Activated CD8-positive, alpha-beta memory T cell treated with anti-CD3 and anti-CD28 coated beads for 36 hours (primary cell): ENCODE results near the gene CD300LG. TPM values are rescaled to one million over a fixed set of nuclear protein-coding genes. Genes with fewer than 3 reads are reported as not detected.

Experiments used
- CTCF ChIA-PET: fragments of 350-600 bp; sonication (Branson Sonifier 250); formaldehyde crosslinking; loops from one replicate; lab custom pipeline; 2021; ENCODE audit warnings: antibody characterized with exemption; lab: Charles Lee
- POLR2A ChIA-PET: fragments of 350-600 bp; sonication (Branson Sonifier 250); formaldehyde crosslinking; loops from one replicate; lab custom pipeline; 2021; ENCODE audit warnings: antibody characterized with exemption; lab: Charles Lee
- total RNA-seq, 2 experiments: library from RNA; stranded (reverse); gene quantifications; one replicate each; pipeline ENCODE4 v1.2.3, GENCODE V29; 2021

CD300LG gene
- total RNA-seq, 2 experiments from 2014 or later = not detected

DNA sequence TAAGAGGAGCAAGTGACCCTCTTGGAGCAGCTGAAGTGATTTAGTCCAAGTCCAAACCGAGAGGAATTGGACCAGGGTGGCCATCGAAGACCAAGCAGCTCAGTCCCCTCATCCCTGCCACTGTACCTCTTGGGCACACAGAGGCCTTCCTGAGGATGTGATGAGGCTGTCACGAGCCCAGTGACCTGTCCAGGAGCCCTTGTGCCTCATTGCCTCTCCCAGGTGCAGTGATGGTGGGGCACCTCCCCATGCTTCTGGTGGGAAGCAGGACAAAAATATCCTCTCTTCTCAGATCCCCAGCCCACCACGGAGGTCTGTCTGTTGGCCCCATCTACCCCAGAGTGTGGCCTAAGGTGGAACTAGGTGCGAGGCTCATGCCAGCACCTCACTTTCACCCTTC, 2.7 kb upstream of the CD300LG start:
- POLR2A ChIA-PET = no interaction called here
- CTCF ChIA-PET = no interaction called here

DNA sequence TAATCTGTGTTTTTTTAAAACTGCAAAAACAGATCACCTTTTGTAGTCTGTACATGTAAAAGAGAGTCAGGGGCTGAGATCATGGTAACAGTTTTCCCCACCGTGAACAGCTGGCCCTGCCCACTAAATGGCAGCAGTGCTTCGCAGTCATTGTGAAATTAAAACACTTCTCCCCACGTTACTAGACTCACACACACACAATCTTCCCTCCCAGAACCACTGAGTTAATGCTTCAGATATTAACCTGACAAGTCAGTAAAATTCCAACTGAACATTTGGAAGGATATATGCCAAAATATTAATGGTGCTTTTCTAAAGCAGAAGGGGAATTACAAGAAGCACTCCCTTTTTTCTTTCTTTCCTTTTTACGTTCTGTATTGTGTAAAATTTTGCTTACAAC, 1.2 kb upstream of the CD300LG start:
- ChIA-PET CTCF (interaction anchor here (0.6 to 2.5 kb wide), 12 partner anchors 8 to 152 kb away, joined by 3 to 10 read pairs (median 4); partner anchors contain the start of gene MPP3), POLR2A (no interaction called here)

DNA sequence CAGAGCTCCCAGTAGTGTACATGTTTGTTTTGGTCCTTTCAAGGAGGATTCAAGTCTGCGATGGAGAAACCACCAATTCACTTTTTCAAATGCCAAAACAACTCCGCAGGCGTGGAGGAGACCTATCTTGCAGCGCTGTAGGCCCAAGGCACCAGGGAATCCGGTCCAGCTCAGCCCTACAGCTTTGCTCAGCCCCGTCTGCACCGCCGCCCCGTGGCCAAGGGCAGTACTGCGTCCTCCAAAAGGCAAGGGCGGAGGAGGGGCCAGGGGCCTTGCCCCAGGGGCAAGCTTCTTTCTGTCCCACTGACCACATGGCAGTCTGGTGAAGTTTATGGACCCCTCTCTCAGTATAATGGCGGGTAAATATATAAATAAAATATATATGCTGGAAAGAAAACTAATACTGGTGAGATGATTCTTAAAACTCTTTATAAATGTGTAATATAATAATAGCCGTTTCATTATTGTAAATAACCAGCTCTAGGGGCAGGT, 709 bp upstream of the CD300LG start:
- POLR2A ChIA-PET = no interaction called here
- CTCF ChIA-PET = interaction anchor here (0.6 to 2.5 kb wide), 12 partner anchors 8 to 152 kb away, joined by 3 to 10 read pairs (median 4); partner anchors contain the start of gene MPP3

DNA sequence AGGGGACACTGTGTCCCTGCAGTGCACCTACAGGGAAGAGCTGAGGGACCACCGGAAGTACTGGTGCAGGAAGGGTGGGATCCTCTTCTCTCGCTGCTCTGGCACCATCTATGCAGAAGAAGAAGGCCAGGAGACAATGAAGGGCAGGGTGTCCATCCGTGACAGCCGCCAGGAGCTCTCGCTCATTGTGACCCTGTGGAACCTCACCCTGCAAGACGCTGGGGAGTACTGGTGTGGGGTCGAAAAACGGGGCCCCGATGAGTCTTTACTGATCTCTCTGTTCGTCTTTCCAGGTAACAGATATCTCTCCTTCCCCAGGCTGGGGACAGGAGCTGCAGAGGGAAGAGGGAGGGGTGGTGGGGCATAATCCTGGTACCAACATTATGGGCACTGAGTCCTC, 1.6 kb downstream of the CD300LG start:
- CTCF ChIA-PET = interaction anchor here (0.7 kb wide), 1 partner anchor 40 kb away, joined by 3 read pairs; no protein-coding TSS in a partner anchor
- POLR2A ChIA-PET = no interaction called here

DNA sequence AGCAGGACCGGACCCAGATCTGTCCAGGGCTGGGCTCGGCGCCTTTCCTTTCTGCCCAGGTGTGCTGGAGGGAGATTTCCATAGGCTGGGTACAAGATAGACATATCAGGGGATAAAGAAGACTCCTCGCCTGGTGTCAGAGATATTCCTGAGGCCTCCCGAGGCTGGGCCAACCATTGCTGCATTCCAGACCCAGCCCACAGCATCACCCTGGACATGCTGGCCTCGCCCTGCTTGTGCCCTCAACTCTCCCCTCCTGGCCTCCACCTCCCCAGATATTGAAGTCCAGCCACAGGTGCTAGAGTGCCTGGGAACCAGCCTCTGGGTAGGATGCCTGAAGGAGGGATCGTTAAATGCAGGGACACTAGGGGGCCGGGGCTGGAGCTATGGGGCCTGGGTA, 2.1 kb downstream of the CD300LG start:
- POLR2A ChIA-PET = no interaction called here
- CTCF ChIA-PET = no interaction called here

DNA sequence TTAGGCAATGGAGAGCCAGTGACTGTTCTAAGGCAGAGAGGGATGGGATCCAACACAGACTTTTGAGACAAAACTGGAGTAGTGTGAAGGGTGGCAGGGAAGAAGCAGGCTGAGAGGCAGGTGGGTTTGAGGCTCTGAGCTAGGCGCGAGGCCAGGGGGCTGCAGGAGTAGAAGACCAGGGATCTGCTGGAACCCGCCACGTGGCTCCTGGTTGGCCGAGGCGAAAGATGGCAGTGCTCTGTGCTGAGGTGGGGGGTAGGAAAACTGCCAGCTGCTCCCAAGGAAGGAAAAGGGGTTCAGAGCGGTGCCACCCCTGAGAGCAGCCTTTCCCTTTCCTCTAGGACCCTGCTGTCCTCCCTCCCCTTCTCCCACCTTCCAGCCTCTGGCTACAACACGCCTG, 5.6 kb downstream of the CD300LG start:
- POLR2A ChIA-PET = no interaction called here
- CTCF ChIA-PET = no interaction called here

DNA sequence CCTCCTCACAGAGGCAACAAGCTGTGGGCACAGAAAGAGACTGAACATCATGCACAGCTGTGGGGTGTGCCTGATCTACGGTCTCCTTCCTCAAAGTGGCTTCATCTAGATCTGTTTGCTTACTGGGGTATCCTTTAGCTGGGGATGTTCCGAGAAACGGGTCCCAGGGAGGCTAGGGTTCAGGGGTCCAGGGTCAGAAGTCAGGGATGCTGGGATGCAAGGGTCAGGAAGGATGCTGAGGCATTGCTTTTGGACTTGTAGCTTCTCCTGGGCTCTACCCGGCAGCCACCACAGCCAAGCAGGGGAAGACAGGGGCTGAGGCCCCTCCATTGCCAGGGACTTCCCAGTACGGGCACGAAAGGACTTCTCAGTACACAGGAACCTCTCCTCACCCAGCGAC, 6.6 kb downstream of the CD300LG start:
- ChIA-PET CTCF (interaction anchor here (0.8 kb wide), 1 partner anchor 19 kb away, joined by 3 read pairs; no protein-coding TSS in a partner anchor), POLR2A (no interaction called here)

DNA sequence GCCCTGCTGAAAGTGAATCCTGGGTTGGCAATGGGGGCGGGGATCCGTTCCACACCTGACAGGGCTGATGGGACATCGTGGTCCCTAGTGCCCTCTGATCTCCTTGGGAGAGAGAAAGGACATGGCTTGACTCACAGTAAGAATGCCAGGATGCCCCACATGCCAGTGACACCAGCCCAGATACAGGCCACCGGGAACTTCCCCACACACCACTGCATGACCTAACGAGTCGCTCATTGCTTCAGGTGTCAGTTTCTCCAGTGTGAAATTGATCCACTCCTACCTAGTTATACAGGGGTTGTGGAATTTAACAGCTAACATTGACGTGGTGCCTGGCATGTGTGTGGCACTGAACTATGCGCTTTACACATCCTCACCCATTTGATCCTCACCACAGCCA, 7.5 kb downstream of the CD300LG start:
- CTCF ChIA-PET = interaction anchor here (2.4 kb wide), 1 partner anchor 8 kb away, joined by 10 read pairs; the partner anchor contains the start of gene CD300LG
- POLR2A ChIA-PET = no interaction called here

DNA sequence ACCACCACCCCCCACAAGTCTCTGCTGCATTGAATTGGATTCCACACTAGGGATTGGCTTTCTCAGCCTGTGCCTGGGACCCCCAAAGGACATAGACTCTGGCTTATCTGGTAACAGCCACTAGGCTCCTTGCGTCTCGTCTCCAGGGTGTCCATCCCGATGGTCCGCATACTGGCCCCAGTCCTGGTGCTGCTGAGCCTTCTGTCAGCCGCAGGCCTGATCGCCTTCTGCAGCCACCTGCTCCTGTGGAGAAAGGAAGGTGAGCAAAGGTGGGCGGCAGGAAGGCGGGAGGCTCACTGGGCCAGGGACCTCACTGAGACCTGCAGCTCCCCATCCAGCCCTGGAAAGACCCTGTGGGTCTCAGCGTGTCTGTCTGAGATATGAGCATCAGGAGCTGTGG, 8.1 kb downstream of the CD300LG start:
- ChIA-PET POLR2A (no interaction called here), CTCF (interaction anchor here (2.4 kb wide), 1 partner anchor 9 kb away, joined by 10 read pairs; the partner anchor contains the start of gene CD300LG)

DNA sequence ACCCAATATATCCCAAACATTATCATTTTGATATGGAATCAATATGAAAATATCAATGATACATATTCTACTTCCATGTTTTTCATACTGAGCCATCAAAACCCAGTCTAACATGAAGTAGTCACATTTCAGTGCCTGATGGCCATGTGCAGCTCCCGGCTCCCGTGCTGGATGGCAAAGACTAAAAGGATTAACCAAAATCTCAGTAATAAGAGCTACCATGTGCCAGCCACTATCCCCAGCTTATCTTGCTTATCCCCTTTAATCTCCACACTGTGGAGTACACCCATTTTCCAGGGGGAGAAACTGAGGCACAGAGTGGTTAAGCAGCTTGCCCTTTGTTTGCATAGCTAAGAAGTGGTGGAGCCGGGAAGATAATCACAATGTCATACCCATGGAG, 9.2 kb downstream of the CD300LG start:
- CTCF ChIA-PET = interaction anchor here (2.4 kb wide), 1 partner anchor 10 kb away, joined by 10 read pairs; the partner anchor contains the start of gene CD300LG
- POLR2A ChIA-PET = no interaction called here

DNA sequence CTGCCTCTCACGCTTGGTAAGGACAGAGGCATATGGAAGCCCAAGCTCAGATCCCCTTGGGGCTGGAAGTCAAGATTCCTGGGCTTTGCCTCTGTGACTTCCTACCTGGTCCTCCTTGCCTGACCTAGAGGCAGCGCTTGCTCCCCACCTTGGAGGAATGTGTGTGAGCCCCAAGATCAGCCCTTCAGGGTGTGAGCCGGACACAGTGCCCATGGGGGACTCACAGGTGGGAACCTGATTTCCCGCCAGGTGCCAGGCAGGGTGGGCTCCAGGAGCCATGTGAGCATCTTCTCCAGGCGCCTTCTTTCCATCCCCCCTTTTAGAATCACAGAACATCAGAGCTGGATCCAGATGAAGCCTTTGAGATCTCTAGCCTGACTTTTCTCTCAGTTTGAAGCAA, 10.2 kb downstream of the CD300LG start:
- ChIA-PET POLR2A (no interaction called here), CTCF (interaction anchor here (0.9 to 1.0 kb wide), 3 partner anchors 20 to 97 kb away, joined by 3 to 4 read pairs (median 3); no protein-coding TSS in a partner anchor)

DNA sequence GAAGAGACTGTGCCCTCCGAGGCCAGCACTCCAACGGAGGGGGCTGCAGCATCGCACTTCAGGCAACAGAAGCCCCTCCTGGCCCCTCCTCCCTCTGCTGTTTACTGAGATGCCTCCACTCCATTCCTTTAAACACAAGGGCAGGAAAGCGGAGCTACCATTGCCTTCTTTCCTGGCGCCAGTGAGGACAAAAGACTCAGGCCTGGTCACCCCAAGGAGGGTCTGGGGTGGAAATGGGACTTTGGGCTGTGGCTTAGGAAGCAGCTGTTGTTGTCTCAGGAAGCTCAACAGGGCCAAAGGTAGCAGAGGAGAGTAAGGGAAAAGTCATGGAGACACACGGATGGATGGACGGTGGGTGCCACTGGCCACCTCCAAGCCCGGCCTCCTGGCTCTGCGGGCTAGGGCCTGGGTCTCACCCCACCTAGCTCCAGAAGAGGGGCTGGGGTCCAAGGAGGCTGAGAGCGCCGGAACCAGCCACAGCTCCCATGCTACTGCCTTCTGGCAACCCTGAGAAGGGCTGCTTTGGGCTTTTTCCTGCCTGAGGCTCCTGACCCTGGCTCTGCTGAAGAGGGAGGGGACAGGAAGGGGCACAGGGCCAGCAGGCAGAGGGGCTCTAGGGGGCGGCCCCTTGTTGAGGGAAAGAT, 11.1 kb downstream of the CD300LG start:
- CTCF ChIA-PET = no interaction called here
- POLR2A ChIA-PET = no interaction called here

DNA sequence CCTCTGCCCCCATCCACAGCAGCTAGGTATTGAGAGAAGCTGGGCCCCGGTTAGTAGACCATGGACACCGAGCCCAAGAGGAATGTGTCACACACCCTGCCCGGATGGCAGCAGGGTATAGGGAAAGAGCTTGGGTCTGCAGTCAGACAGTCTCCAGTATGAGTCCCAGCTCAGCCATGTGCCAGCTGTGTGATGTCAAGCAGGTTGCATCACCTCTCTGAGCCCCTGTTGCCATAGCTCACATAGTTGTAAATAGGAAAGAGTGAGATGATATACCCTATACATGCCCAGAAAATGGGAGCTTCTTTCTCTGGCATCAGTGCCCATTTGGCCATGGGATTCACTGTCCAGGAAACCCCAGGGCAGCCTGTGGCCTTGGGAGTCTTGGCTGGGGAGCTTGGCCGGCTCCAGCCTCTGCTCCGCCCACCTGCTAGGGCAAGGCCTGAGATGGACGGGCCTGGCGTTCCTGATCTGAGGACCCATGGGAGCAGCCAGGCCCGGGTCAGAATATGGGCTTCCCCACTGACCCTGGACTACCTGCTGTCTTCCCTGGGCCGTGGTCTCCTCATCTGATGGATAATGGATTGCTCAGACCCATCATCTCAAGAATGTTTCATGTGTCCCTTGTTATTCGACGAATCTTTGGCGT, 13.2 kb downstream of the CD300LG start:
- ChIA-PET POLR2A (no interaction called here), CTCF (interaction anchor here (1.0 kb wide), 1 partner anchor 17 kb away, joined by 3 read pairs; no protein-coding TSS in a partner anchor)

DNA sequence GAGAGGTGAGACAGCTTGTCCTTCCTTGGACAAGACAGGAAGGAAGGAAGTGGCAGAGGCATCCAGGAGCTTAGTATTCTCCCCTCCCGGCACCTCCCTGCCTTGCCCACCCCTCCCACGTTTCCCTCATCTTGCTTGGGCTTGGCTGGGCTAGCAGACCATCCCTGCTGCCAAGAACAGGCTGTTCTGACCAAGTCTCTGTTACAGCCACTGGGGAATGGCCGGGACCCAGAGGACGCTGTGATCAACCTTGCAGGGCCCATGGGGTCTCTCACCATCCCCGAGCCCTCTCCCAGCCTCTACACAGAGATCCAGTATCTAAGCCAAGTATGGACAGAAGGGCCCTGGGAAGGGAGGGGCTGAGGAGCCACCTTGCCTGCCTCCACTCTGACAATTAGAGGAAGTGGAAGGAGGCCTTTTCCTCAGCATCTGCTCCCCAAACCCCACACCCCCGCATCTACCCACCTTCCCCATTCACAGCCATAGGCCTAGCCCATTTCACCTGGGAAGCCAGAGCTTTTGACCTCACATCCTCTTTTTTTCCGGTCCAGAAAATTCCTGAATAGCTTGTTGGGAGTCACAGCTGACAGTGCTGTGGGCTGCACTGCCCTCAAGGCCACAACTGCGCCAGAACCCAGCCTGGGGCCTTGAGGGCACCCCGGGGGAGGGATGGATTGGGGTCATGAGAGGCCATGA, 14.1 kb downstream of the CD300LG start:
- ChIA-PET POLR2A (no interaction called here), CTCF (interaction anchor here (1.2 kb wide), 1 partner anchor 14 kb away, joined by 4 read pairs; no protein-coding TSS in a partner anchor)

DNA sequence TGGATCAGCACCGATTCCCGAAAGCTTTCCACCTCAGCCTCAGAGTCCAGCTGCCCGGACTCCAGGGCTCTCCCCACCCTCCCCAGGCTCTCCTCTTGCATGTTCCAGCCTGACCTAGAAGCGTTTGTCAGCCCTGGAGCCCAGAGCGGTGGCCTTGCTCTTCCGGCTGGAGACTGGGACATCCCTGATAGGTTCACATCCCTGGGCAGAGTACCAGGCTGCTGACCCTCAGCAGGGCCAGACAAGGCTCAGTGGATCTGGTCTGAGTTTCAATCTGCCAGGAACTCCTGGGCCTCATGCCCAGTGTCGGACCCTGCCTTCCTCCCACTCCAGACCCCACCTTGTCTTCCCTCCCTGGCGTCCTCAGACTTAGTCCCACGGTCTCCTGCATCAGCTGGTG, 15.0 kb downstream of the CD300LG start:
- ChIA-PET CTCF (interaction anchor here (1.2 to 1.3 kb wide), 2 partner anchors 13 to 17 kb away, joined by 3 to 4 read pairs; no protein-coding TSS in a partner anchor), POLR2A (no interaction called here)

DNA sequence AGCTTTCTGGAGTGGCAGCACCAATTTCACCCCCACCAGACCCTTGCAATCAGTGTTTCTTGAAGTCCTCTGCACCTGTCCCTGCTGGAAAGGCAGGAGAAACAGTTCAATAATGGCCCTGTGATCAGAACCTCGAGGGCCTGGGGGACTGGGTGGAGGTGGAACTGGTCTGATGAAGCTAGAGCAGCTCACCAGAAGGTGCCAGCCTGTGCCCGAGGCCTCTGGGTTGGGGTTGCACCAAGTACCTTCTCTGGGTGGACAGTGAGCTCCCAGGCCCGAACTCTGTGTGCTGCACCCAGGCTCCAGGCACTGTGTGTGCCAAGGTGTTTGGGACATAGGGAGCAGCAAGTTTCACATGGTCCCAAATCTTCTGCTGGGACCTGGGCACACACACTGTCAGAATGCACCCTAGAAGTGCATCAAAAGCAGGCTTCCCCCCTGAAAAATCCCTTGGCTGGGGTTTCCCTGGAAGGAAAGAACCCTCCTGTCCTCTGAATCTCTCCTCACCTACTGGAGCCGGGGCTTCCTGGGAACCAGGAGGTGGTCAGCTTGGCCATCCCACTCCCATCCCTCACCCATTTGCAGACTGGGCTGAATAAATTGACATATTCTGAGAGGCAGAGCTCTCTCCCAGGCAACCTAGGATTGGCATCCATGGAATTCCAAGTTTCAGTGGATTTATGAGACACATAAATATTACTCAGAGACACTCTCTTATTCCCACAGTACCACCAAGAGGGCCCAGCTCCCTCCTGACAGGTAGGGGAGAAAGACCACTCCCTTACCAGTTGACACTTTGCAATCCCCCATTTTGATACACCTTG, 17.4 kb downstream of the CD300LG start:
- CTCF ChIA-PET = interaction anchor here (0.7 kb wide), 1 partner anchor 15 kb away, joined by 4 read pairs; no protein-coding TSS in a partner anchor
- POLR2A ChIA-PET = interaction anchor here (0.5 to 0.6 kb wide), 2 partner anchors 182 to 311 kb away, joined by 3 read pairs; no protein-coding TSS in a partner anchor

DNA sequence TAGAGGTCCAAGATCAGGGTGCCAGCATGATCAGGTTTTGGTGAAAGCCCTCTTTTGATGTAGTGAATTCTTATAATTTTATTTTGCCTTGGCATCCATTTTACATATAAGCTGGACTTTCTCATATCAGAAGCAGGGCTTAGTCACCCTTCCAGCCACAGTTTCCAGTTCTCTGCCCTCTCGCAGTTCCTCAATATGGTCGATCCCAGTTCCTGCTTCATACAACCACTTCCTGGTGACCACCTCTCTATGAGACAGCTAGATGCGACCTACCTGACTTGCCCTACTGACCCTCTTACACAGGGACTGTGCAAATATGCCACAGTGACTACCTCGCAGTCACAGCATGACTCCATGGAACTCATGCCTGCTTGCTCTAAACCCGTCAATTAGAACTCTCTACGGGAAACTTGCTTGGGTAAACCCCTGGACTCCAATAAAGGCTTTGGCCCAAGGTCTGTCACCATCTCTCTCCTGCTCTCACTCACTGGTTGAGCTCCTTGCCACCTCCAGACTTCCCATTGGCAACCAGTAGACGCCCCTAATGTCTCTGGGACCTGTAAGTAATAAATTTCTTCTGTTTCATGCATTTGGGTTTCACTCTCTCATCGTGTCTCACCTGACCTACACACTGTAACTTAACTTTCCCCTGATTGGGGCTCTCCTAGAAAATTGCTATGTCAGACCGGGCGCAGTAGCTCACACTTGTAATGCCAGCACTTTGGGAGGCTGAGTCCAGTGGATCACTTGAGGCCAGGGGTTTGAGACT, 21.4 kb downstream of the CD300LG start:
- POLR2A ChIA-PET = interaction anchor here (0.7 kb wide), 1 partner anchor 23 kb away, joined by 11 read pairs; no protein-coding TSS in a partner anchor
- CTCF ChIA-PET = interaction anchor here (2.1 to 2.4 kb wide), 2 partner anchors 10 to 12 kb away, joined by 8 to 12 read pairs; no protein-coding TSS in a partner anchor
